Gastrocnemius medialis (tissue), 4 donors: ENCODE measurements around the gene LRFN3.

Source experiments
- POLR2A ChIP-seq, 2 donors: fragments of 450-650 bp; IDR thresholded peaks; one replicate each; pipeline ENCODE4 v1.6.1; 2017; ENCODE audit warnings: antibody characterized with exemption in 2 of 2, mild to moderate bottlenecking in 2 of 2, moderate library complexity in 2 of 2
- TF ChIP-seq, protein P1 (sequence below), 5 experiments: fragments of 450-650 bp in 3 of 5; fragments of 200-600 bp in 2 of 5; sonication (generic) in 2 of 5; IDR thresholded peaks in 4 of 5; conservative IDR thresholded peaks in 1 of 5; 1 replicate in 4 of 5; 2 replicates in 1 of 5; pipeline ENCODE4 v1.5.1; 2016 to 2019; ENCODE audit warnings: antibody characterized with exemption in 5 of 5, mild to moderate bottlenecking in 3 of 5, moderate library complexity in 3 of 5

DNA sequence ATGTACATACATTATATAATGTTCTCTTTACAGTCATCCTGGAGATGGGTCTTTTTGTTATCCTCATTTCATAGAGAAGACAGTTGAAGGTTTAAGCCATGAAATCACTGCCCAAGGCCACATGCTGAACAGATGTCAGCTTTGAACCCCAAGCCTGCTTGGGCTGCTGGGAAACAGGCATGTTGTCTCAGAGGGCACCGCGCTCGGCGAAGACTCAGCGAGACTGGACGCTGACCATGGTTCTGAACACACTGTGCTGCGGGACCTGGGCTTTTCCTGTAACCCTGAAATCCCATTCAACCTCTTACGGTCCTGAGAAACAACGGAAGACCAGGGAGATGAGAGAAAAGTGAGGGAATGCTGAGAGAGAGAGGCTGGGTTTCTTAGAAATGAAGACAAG, 27.3 kb downstream of the LRFN3 start:
- TF ChIP-seq, protein P1, sequence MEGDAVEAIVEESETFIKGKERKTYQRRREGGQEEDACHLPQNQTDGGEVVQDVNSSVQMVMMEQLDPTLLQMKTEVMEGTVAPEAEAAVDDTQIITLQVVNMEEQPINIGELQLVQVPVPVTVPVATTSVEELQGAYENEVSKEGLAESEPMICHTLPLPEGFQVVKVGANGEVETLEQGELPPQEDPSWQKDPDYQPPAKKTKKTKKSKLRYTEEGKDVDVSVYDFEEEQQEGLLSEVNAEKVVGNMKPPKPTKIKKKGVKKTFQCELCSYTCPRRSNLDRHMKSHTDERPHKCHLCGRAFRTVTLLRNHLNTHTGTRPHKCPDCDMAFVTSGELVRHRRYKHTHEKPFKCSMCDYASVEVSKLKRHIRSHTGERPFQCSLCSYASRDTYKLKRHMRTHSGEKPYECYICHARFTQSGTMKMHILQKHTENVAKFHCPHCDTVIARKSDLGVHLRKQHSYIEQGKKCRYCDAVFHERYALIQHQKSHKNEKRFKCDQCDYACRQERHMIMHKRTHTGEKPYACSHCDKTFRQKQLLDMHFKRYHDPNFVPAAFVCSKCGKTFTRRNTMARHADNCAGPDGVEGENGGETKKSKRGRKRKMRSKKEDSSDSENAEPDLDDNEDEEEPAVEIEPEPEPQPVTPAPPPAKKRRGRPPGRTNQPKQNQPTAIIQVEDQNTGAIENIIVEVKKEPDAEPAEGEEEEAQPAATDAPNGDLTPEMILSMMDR (IDR thresholded peaks at IDR 0.05 in 4 of 5, conservative IDR thresholded peaks at IDR 0.05 in 1 of 5) = no peak
- no peak for TF ChIP-seq POLR2A (IDR thresholded peaks at IDR 0.05)
